Upper lobe of right lung (tissue), 1 donor: Measurements from ENCODE around the gene JAML. TPM values are rescaled to one million over a fixed set of nuclear protein-coding genes. Genes with fewer than 3 reads are reported as not detected.

Experiments
- ATAC-seq: fragments of 200-7000 bp; cut with Tn5 transposase; one replicate; pipeline ENCODE4 v1.9.1; 2020; ENCODE audit warnings: mild to moderate bottlenecking, moderate library complexity
- DNase-seq: peaks from one replicate; pipeline ENCODE4 v3.0.0-alpha.2; 2020
- H3K27ac ChIP-seq: fragments of 200-600 bp; one replicate; pipeline ENCODE4 v1.8.0; 2022
- H3K27me3 ChIP-seq: fragments of 200-600 bp; one replicate; pipeline ENCODE4 v1.8.0; 2022; ENCODE audit warnings: mild to moderate bottlenecking
- H3K36me3 ChIP-seq: fragments of 200-600 bp; one replicate; pipeline ENCODE4 v1.8.0; 2022
- H3K4me1 ChIP-seq: fragments of 200-600 bp; one replicate; pipeline ENCODE4 v1.8.0; 2022
- H3K4me3 ChIP-seq: fragments of 200-600 bp; one replicate; pipeline ENCODE4 v1.8.0; 2022; ENCODE audit warnings: mild to moderate bottlenecking
- H3K9me3 ChIP-seq: fragments of 200-600 bp; one replicate; pipeline ENCODE4 v1.8.0; 2022
- intact Hi-C: fragments of 100-400 bp; cut with DNase I; formaldehyde crosslinking; loops from one replicate; pipeline ENCODE4 v1.11.0; 2022
- total RNA-seq: library from RNA; stranded (reverse); fragmentation: NEBNext Ultra II Directional; extraction: Animal tissue kit (Norgen Biotek cat#: 25700); gene quantifications from one replicate; pipeline ENCODE4 v1.2.1, GENCODE V29; 2021
- TF ChIP-seq, protein P1 (sequence below): fragments of 200-600 bp; IDR thresholded peaks from one replicate; pipeline ENCODE4 v1.8.0; 2022; ENCODE audit warnings: antibody characterized with exemption
- donor health status: DM: no; HTN: yes; CAD: no; lungs with severe emphysema.

The JAML gene
- total RNA-seq, 1 donor from 2014 or later, result 87.9 TPM

DNA sequence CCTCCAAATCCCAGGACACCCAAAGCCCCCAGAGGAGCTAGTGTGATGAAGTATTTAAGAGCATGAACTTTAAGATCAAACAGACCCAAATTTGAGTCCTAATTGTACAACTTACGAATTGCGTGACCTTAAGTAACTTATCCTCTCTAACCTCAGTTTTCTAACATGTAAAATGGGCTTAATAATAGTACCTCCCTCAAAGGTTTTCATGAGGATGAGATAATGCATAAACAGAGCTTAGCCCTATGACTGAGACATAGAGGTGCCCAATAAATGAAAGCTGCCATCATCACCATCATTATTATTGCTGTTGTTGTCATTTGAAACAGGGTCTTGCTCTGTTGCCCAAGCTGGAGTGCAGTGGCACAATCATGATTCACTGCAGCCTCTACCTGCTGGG, 57.6 kb downstream of the JAML start:
- H3K4me3 ChIP-seq, result no peak overlapping the region
- H3K27ac ChIP-seq, result no peak overlapping the region
- no peak for ATAC-seq
- no peak for DNase-seq
- intact Hi-C loops, result no loop called here
- H3K9me3 ChIP-seq, result no peaks in the 10 kb centered on the region
- no peaks in the 10 kb centered on the region for H3K36me3 ChIP-seq
- TF ChIP-seq, protein P1, sequence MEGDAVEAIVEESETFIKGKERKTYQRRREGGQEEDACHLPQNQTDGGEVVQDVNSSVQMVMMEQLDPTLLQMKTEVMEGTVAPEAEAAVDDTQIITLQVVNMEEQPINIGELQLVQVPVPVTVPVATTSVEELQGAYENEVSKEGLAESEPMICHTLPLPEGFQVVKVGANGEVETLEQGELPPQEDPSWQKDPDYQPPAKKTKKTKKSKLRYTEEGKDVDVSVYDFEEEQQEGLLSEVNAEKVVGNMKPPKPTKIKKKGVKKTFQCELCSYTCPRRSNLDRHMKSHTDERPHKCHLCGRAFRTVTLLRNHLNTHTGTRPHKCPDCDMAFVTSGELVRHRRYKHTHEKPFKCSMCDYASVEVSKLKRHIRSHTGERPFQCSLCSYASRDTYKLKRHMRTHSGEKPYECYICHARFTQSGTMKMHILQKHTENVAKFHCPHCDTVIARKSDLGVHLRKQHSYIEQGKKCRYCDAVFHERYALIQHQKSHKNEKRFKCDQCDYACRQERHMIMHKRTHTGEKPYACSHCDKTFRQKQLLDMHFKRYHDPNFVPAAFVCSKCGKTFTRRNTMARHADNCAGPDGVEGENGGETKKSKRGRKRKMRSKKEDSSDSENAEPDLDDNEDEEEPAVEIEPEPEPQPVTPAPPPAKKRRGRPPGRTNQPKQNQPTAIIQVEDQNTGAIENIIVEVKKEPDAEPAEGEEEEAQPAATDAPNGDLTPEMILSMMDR, result no peak
- H3K4me1 ChIP-seq, result peaks cover 4% of the 10 kb centered on the region
- H3K27me3 ChIP-seq, result no peaks in the 10 kb centered on the region

DNA sequence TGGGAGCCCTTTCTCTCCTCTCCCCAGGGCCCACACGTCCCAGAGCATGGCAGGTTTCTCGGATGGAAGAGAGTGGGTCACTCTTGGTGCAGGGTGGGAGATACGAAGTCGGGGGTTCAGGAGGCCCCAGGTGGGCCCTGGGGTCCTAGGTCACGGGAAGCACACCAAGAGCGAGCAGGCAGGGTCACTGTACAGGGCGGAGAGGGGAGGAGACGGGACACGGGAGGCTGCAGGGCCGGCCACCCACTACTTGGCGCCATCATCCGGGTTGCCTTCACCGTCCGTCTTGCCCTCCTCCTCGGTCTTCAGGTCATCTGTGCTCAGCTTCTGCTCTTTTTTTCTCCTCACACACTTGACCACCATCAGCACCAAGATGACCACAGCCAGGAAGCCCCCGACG, 58.2 kb downstream of the JAML start:
- DNase-seq, result no peak

DNA sequence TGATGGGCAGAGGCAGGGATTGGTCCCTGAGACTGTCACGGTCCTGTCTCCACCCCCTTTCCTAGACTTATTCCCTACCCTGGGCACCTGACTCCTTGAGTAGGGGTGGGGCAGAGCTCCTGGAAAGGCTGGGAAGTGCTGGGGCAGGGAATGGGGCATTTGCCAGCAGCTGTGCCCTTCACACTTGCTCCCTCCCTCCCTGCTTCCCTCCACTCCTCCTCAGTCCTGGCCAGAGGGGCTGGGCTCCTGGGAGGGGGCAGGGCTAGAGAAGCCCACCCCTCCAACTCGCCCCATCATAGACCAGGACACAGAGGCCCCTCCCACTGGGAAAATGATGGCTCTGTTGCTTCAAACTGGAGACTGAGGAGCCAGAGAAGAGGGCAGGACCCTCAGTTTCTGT, 59.9 kb downstream of the JAML start:
- no peaks in the 10 kb centered on the region for H3K9me3 ChIP-seq
- no peak overlapping the region for H3K27ac ChIP-seq
- ATAC-seq, result no peak
- H3K36me3 ChIP-seq, result no peaks in the 10 kb centered on the region
- no peak overlapping the region for H3K4me3 ChIP-seq
- TF ChIP-seq, protein P1, result no peak
- intact Hi-C loops, result no loop called here
- no peaks in the 10 kb centered on the region for H3K27me3 ChIP-seq
- H3K4me1 ChIP-seq, result no peaks in the 10 kb centered on the region
- DNase-seq, result no peak

More for the DNA sequence above, 58.2 kb downstream of the JAML start:
- Histone ChIP-seq H3K4me3 (no peak overlapping the region), H3K27ac (no peak overlapping the region), H3K9me3 (no peaks in the 10 kb centered on the region), H3K36me3 (no peaks in the 10 kb centered on the region), H3K4me1 (peaks cover 4% of the 10 kb centered on the region), H3K27me3 (no peaks in the 10 kb centered on the region)
- TF ChIP-seq, protein P1, result no peak
- intact Hi-C loops, result no loop called here
- ATAC-seq, result no peak

DNA sequence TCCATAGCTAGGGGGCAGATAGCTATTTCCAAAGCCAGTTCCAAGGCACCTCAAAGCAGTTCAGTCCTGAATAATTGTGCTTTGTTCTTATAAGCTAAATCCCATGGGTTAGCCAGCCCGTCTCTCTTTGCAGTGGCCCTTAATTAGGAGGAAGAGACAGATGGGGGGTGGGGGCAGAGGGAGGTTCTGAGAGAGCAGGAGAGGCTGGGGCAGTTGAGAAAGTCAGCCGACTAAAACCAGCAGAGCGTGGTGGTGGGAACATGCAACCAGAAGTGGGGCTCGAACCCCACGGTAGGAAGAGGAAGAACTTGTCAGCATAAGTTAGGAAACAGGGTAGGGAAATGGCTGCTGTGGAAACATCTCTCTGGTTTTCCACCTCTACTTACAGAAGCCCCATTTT, 61.3 kb downstream of the JAML start:
- no peaks in the 10 kb centered on the region for H3K36me3 ChIP-seq
- DNase-seq (no peak), ATAC-seq (no peak)
- intact Hi-C loops, result no loop called here
- TF ChIP-seq, protein P1, result no peak
- H3K27ac ChIP-seq, result no peak overlapping the region
- no peaks in the 10 kb centered on the region for H3K27me3 ChIP-seq
- H3K4me3 ChIP-seq, result no peak overlapping the region
- H3K4me1 ChIP-seq, result no peaks in the 10 kb centered on the region
- no peaks in the 10 kb centered on the region for H3K9me3 ChIP-seq

DNA sequence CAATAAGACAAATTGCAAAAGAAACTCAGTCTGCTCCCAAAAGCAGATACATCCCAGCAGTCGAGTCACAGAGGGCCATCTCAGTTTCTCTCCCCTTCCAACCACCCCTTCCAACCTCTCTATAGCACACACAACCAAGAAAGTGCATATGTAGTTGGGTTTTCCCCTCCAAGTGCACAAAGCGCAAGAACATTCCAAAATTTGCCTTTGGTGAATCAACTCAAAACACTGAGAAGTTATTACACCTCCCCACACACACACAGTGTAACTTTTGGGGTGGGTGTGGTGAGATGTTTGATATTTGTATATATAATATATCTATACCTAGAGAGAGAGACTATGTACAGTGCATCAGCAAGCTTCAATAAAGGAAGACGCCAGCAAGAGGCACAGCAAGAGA, 62.0 kb downstream of the JAML start:
- H3K4me3 ChIP-seq, result no peak overlapping the region
- H3K27ac ChIP-seq, result no peak overlapping the region
- intact Hi-C loops, result no loop called here
- no peaks in the 10 kb centered on the region for H3K27me3 ChIP-seq
- H3K36me3 ChIP-seq, result no peaks in the 10 kb centered on the region
- H3K9me3 ChIP-seq, result no peaks in the 10 kb centered on the region
- TF ChIP-seq, protein P1, result no peak
- DNase-seq (no peak), ATAC-seq (no peak)
- H3K4me1 ChIP-seq, result no peaks in the 10 kb centered on the region

DNA sequence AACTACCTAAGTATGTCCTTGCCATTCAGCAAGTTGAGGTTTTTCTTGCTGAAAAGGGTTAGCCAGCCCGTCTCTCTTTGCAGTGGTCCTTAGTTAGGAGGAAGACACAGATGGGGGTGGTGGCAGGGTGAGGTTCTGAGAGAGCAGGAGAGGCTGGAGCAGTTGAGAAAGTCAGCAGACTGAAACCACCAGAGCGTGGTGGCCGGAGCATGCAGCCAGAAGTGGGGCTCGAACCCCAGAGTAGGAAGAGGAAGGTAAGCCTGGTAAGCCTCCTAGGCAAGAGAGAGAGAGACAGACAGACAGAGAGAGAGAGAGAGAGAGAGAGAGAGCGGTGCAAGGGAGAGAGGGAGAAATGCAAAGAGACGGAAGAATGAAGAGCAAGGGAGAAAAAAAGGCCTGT, 63.0 kb downstream of the JAML start:
- no peak overlapping the region for H3K4me3 ChIP-seq
- peaks cover 6% of the 10 kb centered on the region for H3K27me3 ChIP-seq
- TF ChIP-seq, protein P1, result no peak
- no peak for ATAC-seq
- no peaks in the 10 kb centered on the region for H3K36me3 ChIP-seq
- H3K9me3 ChIP-seq, result no peaks in the 10 kb centered on the region
- intact Hi-C loops, result no loop called here
- no peaks in the 10 kb centered on the region for H3K4me1 ChIP-seq
- H3K27ac ChIP-seq, result no peak overlapping the region
- DNase-seq, result no peak
